Measurements from ENCODE around the gene HDAC4. TPM values are rescaled to one million over a fixed set of nuclear protein-coding genes. Genes with fewer than 3 reads are reported as not detected.
A peak's percentile ranks its signal among the peaks of the same experiment; 100 is the strongest.

The HDAC4 gene
- total and polyA plus RNA-seq, 9 of the 15 experiments (the other 6 are each of a cell fraction or from before 2014, with no cell fraction given), result 0.11 to 20.2 (median 4.0) TPM

GRCh38 chr2:239258248-239258647 is 142.6 kb downstream of the HDAC4 start (continued):
- TF ChIP-seq E2F3 (CRISPR knock-in tag; IDR thresholded peaks at IDR 0.05) (no peak), KDM5B (IDR thresholded peaks at IDR 0.05; ENCODE audit: insufficient replicate concordance, low read depth, low read length) (no peak), CC2D1A (IDR thresholded peaks at IDR 0.05) (no peak), EP300 (IDR thresholded peaks at IDR 0.05; ENCODE audit: low read length) (peak; percentile 71; the same call in 1 of the 2 replicates), ZNF609 (CRISPR knock-in tag; IDR thresholded peaks at IDR 0.05; ENCODE audit: borderline replicate concordance) (no peak), EGR1 (conservative IDR thresholded peaks at IDR 0.05) (no peak), SRSF9 (IDR thresholded peaks at IDR 0.05; ENCODE audit: borderline replicate concordance, low read depth, low read length) (no peak), TFAM (CRISPR knock-in tag; conservative IDR thresholded peaks at IDR 0.05) (no peak), DMBX1 (CRISPR knock-in tag; IDR thresholded peaks at IDR 0.05; ENCODE audit: borderline replicate concordance) (0 out of 2 replicates have a peak, but pooled peaks have one; percentile 15), ARID2 (IDR thresholded peaks at IDR 0.05) (no peak), CBFA2T3 (IDR thresholded peaks at IDR 0.05) (0 out of 2 replicates have a peak, but pooled peaks have one; percentile 14), BRF1 (IDR thresholded peaks at IDR 0.05; ENCODE audit: borderline replicate concordance, extremely low read depth, insufficient read length) (no peak), ILK (tag; IDR thresholded peaks at IDR 0.05; ENCODE audit: borderline replicate concordance, low read depth) (no peak), PCBP1 (IDR thresholded peaks at IDR 0.05; ENCODE audit: low read depth, low read length, poor library complexity, severe bottlenecking) (no peak), ZNF146 (CRISPR knock-in tag; IDR thresholded peaks at IDR 0.05; ENCODE audit: unreplicated experiment) (no peak), ERF (CRISPR knock-in tag; IDR thresholded peaks at IDR 0.05) (no peak), WHSC1 (IDR thresholded peaks at IDR 0.05; ENCODE audit: low read length) (no peak), THAP7 (CRISPR knock-in tag; IDR thresholded peaks at IDR 0.05) (no peak), U2AF1 (optimal IDR thresholded peaks at IDR 0.05; ENCODE audit: low read depth, low read length) (no peak), ZNF717 (CRISPR knock-in tag; IDR thresholded peaks at IDR 0.05) (no peak), ETV1 (tag; conservative IDR thresholded peaks at IDR 0.05; ENCODE audit: low read depth) (no peak), XRCC5 (IDR thresholded peaks at IDR 0.05; ENCODE audit: low read depth, low read length) (no peak), NFRKB (IDR thresholded peaks at IDR 0.05; ENCODE audit: low read depth) (peak; percentile 90), IRF9 (tag; IDR thresholded peaks at IDR 0.05) (no peak), C11orf30 (IDR thresholded peaks at IDR 0.05; ENCODE audit: low read depth) (peak; percentile 38; the same call in 1 of the 2 replicates), ZNF384 (IDR thresholded peaks at IDR 0.05; ENCODE audit: low read depth, low read length) (no peak)
